ENCODE data around the gene RUNX1.

The RUNX1 gene

DNA sequence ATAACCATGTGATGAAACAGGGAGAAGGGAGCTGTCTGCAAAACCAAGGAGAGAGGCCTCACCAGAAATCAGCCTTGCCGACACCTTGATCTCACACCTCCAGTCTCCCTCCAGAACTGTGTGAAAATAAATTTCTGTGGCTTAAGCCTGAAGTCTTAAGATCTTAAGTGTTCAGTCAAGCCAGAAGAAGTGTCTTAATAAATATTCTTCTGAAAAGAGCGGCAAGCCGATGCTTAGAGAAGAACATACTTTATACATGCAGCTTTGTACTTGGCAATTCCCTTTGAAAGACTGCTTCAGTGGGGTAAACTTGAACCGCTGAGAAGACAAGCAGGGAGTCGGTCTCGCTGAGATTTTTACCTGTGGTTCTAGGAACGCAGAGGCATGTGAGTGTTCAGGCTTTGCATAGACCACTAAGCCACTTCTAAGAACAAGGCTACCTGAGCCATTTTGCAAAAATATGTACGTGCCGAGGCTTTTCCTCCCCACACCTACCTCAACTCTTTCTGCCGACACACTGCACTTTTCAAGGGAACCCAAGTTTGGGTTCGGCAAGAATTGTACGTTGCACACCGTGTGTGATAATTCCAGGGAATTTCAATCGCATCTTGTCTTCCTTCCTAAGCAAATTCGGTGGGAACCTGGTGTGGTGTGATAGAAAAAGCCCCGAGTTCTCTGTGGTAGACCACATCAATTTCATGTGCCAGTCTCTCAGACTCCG lies 3.4 kb downstream of the RUNX1 start:
- Histone ChIP-seq H3K9me3 (ENCODE audit: insufficient read depth, low read depth, low read length) (no peaks in the 10 kb centered on the region), H3K9ac (ENCODE audit: low read depth, low read length) (no peak overlapping the region), H3K4me1 (ENCODE audit: insufficient read depth, low read length) (peaks cover 7% of the 10 kb centered on the region), H3K27ac (ENCODE audit: low read depth, low read length) (no peak overlapping the region), H3K4me3 (ENCODE audit: low read length) (no peak overlapping the region), H3K36me3 (ENCODE audit: insufficient read depth, low read length) (no peaks in the 10 kb centered on the region), H3K27me3 (ENCODE audit: insufficient read depth, low read length) (no peaks in the 10 kb centered on the region)
- WGBS: 96% methylated on average over 17 of the region's 17 CpGs

- H3K27ac ChIP-seq (ENCODE audit: low read depth, low read length): no peak overlapping the region
- WGBS: 94% methylated on average over 7 of the region's 8 CpGs
- no peak overlapping the region for H3K4me3 ChIP-seq (ENCODE audit: low read length)
- H3K36me3 ChIP-seq (ENCODE audit: insufficient read depth, low read length): no peaks in the 10 kb centered on the region
- no peak overlapping the region for H3K9ac ChIP-seq (ENCODE audit: low read depth, low read length)
- H3K27me3 ChIP-seq (ENCODE audit: insufficient read depth, low read length): no peaks in the 10 kb centered on the region
- H3K9me3 ChIP-seq (ENCODE audit: insufficient read depth, low read depth, low read length): no peaks in the 10 kb centered on the region
- H3K4me1 ChIP-seq (ENCODE audit: insufficient read depth, low read length): peaks cover 7% of the 10 kb centered on the region
These were observed 4.1 kb downstream of the RUNX1 start for GRCh38 chr21:35044770-35045541.

- H3K27ac ChIP-seq (ENCODE audit: low read depth, low read length): no peak overlapping the region
- H3K9ac ChIP-seq (ENCODE audit: low read depth, low read length): no peak overlapping the region
- 70% methylated on average over 3 of the region's 3 CpGs for WGBS
- no peaks in the 10 kb centered on the region for H3K36me3 ChIP-seq (ENCODE audit: insufficient read depth, low read length)
- H3K9me3 ChIP-seq (ENCODE audit: insufficient read depth, low read depth, low read length): no peaks in the 10 kb centered on the region
- no peaks in the 10 kb centered on the region for H3K27me3 ChIP-seq (ENCODE audit: insufficient read depth, low read length)
- H3K4me1 ChIP-seq (ENCODE audit: insufficient read depth, low read length): peaks cover 7% of the 10 kb centered on the region
- H3K4me3 ChIP-seq (ENCODE audit: low read length): no peak overlapping the region
These were observed 5.0 kb downstream of the RUNX1 start for GRCh38 chr21:35044128-35044527.

DNA sequence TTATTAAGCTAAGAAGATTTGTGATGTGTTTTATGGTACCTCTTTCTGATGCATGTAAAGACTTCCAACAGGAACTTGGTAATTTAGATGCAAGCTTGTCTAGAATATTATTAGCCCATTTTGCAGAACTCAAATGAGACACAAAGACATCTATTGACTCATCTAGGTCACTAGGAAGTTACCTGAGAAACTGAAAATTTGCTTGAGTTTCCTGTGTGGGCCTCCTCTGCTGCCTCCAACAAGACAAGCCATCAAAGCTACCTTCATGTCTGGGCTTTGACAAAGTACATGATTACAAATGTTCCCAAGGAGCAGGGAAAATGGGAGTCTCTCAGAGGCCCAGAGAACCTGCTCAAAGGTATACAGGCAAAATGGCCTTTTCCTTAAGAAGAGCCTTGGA lies 5.6 kb downstream of the RUNX1 start:
- Histone ChIP-seq H3K9ac (ENCODE audit: low read depth, low read length) (no peak overlapping the region), H3K36me3 (ENCODE audit: insufficient read depth, low read length) (no peaks in the 10 kb centered on the region)

DNA sequence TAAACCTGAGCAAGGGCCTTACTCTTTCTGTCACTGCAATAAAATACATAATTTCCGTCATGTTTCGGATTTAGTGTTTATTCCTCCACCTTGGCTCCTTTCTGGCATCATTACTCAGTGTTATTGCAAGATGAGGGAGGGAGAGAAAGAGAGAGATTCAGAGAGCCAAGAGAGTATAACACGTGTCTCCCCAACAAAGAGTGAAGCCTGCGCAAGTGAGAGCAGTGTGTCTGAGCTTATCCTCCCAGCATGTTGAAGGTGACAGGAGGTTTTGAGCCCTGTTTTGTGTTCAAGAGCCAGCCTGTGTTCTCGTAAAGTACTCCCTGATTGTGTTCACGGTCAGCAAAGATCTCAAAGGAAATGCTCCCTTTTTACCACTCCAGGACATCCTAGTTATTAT lies 6.3 kb downstream of the RUNX1 start:
- Histone ChIP-seq H3K4me3 (ENCODE audit: low read length) (no peak overlapping the region), H3K9me3 (ENCODE audit: insufficient read depth, low read depth, low read length) (no peaks in the 10 kb centered on the region), H3K27me3 (ENCODE audit: insufficient read depth, low read length) (no peaks in the 10 kb centered on the region), H3K4me1 (ENCODE audit: insufficient read depth, low read length) (peaks cover 7% of the 10 kb centered on the region), H3K36me3 (ENCODE audit: insufficient read depth, low read length) (no peaks in the 10 kb centered on the region), H3K27ac (ENCODE audit: low read depth, low read length) (no peak overlapping the region), H3K9ac (ENCODE audit: low read depth, low read length) (no peak overlapping the region)
- 94% methylated on average over 6 of the region's 6 CpGs for WGBS

More for the DNA sequence above, 5.6 kb downstream of the RUNX1 start:
- no peak overlapping the region for H3K27ac ChIP-seq (ENCODE audit: low read depth, low read length)
- H3K9me3 ChIP-seq (ENCODE audit: insufficient read depth, low read depth, low read length): no peaks in the 10 kb centered on the region
- peaks cover 7% of the 10 kb centered on the region for H3K4me1 ChIP-seq (ENCODE audit: insufficient read depth, low read length)
- no peaks in the 10 kb centered on the region for H3K27me3 ChIP-seq (ENCODE audit: insufficient read depth, low read length)
- no peak overlapping the region for H3K4me3 ChIP-seq (ENCODE audit: low read length)

DNA sequence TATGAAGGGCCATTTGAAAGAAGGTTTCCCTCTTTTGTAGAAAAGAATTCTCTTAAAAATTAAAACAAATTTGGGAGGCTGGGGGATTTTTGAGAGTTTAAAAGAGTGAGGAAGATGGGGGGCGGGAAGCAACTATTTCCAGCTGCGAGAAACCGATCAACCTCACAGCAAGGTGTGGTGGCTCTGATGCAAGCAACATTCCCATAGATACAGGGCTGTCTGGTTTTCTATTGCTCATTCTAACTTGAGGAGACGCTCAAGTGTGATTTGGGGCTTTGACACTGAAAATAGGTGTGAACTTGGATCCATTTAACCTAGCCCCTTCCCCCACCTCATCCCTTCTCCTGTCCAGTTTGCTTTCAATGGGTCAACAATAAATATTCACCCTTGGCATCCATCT lies 7.2 kb downstream of the RUNX1 start:
- H3K9me3 ChIP-seq (ENCODE audit: insufficient read depth, low read depth, low read length): no peaks in the 10 kb centered on the region
- H3K4me1 ChIP-seq (ENCODE audit: insufficient read depth, low read length): peaks cover 7% of the 10 kb centered on the region; the same call in 1 of the 2 replicates
- 86% methylated on average over 4 of the region's 4 CpGs for WGBS
- H3K4me3 ChIP-seq (ENCODE audit: low read length): no peak overlapping the region
- no peaks in the 10 kb centered on the region for H3K27me3 ChIP-seq (ENCODE audit: insufficient read depth, low read length)
- H3K27ac ChIP-seq (ENCODE audit: low read depth, low read length): no peak overlapping the region
- no peak overlapping the region for H3K9ac ChIP-seq (ENCODE audit: low read depth, low read length)
- no peaks in the 10 kb centered on the region for H3K36me3 ChIP-seq (ENCODE audit: insufficient read depth, low read length)

DNA sequence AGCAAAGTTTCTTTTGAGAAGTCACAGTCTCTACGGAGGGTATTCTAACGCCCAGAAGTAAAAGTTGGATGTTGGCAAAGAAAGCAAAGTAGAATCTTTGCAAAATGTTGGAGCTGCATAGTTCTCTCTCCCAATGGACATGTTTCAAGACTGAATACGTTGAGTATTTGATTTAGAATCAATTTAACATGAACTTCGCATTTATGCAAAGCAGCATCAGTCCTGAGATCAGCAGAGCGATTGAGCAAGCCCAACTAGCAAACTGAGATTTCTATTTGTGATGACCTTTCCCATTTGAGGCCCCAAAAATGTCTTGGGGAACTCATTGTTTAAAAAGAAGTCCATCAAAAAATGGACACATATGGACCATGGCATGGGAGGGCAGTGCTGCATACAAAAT lies 8.0 kb downstream of the RUNX1 start:
- no peak overlapping the region for H3K4me3 ChIP-seq (ENCODE audit: low read length)
- no peak overlapping the region for H3K27ac ChIP-seq (ENCODE audit: low read depth, low read length)
- 93% methylated on average over 5 of the region's 5 CpGs for WGBS
- H3K9me3 ChIP-seq (ENCODE audit: insufficient read depth, low read depth, low read length): no peaks in the 10 kb centered on the region
- no peaks in the 10 kb centered on the region for H3K36me3 ChIP-seq (ENCODE audit: insufficient read depth, low read length)
- no peak overlapping the region for H3K9ac ChIP-seq (ENCODE audit: low read depth, low read length)
- H3K4me1 ChIP-seq (ENCODE audit: insufficient read depth, low read length): peaks cover 7% of the 10 kb centered on the region; the same call in 1 of the 2 replicates
- H3K27me3 ChIP-seq (ENCODE audit: insufficient read depth, low read length): no peaks in the 10 kb centered on the region

- Histone ChIP-seq H3K4me3 (ENCODE audit: low read length) (no peak overlapping the region), H3K27ac (ENCODE audit: low read depth, low read length) (no peak overlapping the region), H3K9ac (ENCODE audit: low read depth, low read length) (no peak overlapping the region), H3K27me3 (ENCODE audit: insufficient read depth, low read length) (no peaks in the 10 kb centered on the region), H3K4me1 (ENCODE audit: insufficient read depth, low read length) (peaks cover 7% of the 10 kb centered on the region; the same call in 1 of the 2 replicates), H3K9me3 (ENCODE audit: insufficient read depth, low read depth, low read length) (no peaks in the 10 kb centered on the region), H3K36me3 (ENCODE audit: insufficient read depth, low read length) (no peaks in the 10 kb centered on the region)
- 90% methylated on average over 2 of the region's 3 CpGs for WGBS
These were observed 9.4 kb downstream of the RUNX1 start for GRCh38 chr21:35039595-35040289.

GRCh38 chr21:35038772-35039319 lies 10.3 kb downstream of the RUNX1 start:
- Histone ChIP-seq H3K4me3 (ENCODE audit: low read length) (no peak overlapping the region), H3K9ac (ENCODE audit: low read depth, low read length) (no peak overlapping the region), H3K4me1 (ENCODE audit: insufficient read depth, low read length) (0 out of 2 replicates have a peak, but pooled peaks cover 1% of the 10 kb centered on the region), H3K36me3 (ENCODE audit: insufficient read depth, low read length) (no peaks in the 10 kb centered on the region), H3K27ac (ENCODE audit: low read depth, low read length) (no peak overlapping the region), H3K27me3 (ENCODE audit: insufficient read depth, low read length) (no peaks in the 10 kb centered on the region), H3K9me3 (ENCODE audit: insufficient read depth, low read depth, low read length) (no peaks in the 10 kb centered on the region)
- 85% methylated on average over 5 of the region's 5 CpGs for WGBS

- H3K4me3 ChIP-seq (ENCODE audit: low read length): no peak overlapping the region
- no peak overlapping the region for H3K27ac ChIP-seq (ENCODE audit: low read depth, low read length)
- WGBS: 95% methylated on average over 7 of the region's 7 CpGs
- no peak overlapping the region for H3K9ac ChIP-seq (ENCODE audit: low read depth, low read length)
- H3K36me3 ChIP-seq (ENCODE audit: insufficient read depth, low read length): no peaks in the 10 kb centered on the region
- no peaks in the 10 kb centered on the region for H3K4me1 ChIP-seq (ENCODE audit: insufficient read depth, low read length)
- H3K9me3 ChIP-seq (ENCODE audit: insufficient read depth, low read depth, low read length): no peaks in the 10 kb centered on the region
- H3K27me3 ChIP-seq (ENCODE audit: insufficient read depth, low read length): no peaks in the 10 kb centered on the region
These were observed 11.7 kb downstream of the RUNX1 start for GRCh38 chr21:35037384-35037765.

Data from HUES64 (cell line).